Lower leg skin (tissue), 3 donors: ENCODE measurements around the gene DDX11.
"Not testable (repeated sequence)": the region's sequence is repeated elsewhere in the genome, so short reads cannot be mapped to it uniquely, and the experiment has no call there.

Experiments used
- POLR2A ChIP-seq, 2 donors: fragments of 450-650 bp; IDR thresholded peaks; one replicate each; pipeline ENCODE4 v1.6.1; 2016 to 2017; ENCODE audit warnings: antibody characterized with exemption in 2 of 2, mild to moderate bottlenecking in 1 of 2, moderate library complexity in 1 of 2
- TF ChIP-seq, protein P1 (sequence below), 3 donors: fragments of 450-650 bp; IDR thresholded peaks; one replicate each; pipeline ENCODE4 v1.5.1; 2016; ENCODE audit warnings: antibody characterized with exemption in 3 of 3, mild to moderate bottlenecking in 3 of 3, moderate library complexity in 2 of 3

DNA sequence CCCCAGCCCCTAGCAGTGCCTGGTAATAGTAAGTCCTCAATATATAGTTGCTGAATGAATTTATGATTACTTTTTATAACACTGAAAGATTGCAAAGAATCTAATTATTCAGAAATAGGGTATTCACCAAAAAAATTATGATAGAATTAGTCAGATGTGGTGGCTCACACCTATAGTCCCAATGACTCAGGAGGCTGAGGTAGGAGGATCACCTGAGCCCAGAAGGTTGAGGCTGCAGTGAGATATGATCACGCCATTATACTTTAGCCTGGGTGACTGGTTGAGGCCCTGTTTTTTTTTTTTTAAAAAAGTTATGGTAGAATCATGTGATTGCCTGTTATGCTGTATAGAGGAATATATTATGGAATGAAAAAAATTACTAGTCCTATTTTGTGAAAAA is 21.5 kb upstream of the DDX11 start:
- TF ChIP-seq, protein P1, sequence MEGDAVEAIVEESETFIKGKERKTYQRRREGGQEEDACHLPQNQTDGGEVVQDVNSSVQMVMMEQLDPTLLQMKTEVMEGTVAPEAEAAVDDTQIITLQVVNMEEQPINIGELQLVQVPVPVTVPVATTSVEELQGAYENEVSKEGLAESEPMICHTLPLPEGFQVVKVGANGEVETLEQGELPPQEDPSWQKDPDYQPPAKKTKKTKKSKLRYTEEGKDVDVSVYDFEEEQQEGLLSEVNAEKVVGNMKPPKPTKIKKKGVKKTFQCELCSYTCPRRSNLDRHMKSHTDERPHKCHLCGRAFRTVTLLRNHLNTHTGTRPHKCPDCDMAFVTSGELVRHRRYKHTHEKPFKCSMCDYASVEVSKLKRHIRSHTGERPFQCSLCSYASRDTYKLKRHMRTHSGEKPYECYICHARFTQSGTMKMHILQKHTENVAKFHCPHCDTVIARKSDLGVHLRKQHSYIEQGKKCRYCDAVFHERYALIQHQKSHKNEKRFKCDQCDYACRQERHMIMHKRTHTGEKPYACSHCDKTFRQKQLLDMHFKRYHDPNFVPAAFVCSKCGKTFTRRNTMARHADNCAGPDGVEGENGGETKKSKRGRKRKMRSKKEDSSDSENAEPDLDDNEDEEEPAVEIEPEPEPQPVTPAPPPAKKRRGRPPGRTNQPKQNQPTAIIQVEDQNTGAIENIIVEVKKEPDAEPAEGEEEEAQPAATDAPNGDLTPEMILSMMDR (IDR thresholded peaks at IDR 0.05) = not testable (repeated sequence)
- TF ChIP-seq POLR2A (IDR thresholded peaks at IDR 0.05) = not testable (repeated sequence)
